K562 (cell line): ENCODE results near the gene FAM114A1. TPM values are rescaled to one million over a fixed set of nuclear protein-coding genes. Genes with fewer than 3 reads are reported as not detected.
A peak's percentile ranks its signal among the peaks of the same experiment; 100 is the strongest.

Experiments used
- ATF3 ChIP-seq, 2 experiments: fragments of 450-650 bp in 1 of 2; sonication (generic) in 1 of 2; formaldehyde crosslinking in 1 of 2; IDR thresholded peaks in 1 of 2; conservative IDR thresholded peaks in 1 of 2; 2 replicates each; pipeline versions ENCODE4 v1.6.1 to v1.8.1; 2016 to 2023; ENCODE audit warnings: mild to moderate bottlenecking in 2 of 2, moderate library complexity in 2 of 2, inconsistent platforms in 1 of 2, missing genetic modification reagents in 1 of 2
- BMI1 ChIP-seq: fragments of 150-350 bp; IDR thresholded peaks from 2 replicates; pipeline ENCODE4 v1.6.1; 2014; ENCODE audit warnings: low read length
- DDX20 ChIP-seq: fragments of 450-650 bp; IDR thresholded peaks from 2 replicates; pipeline ENCODE4 v1.6.1; 2016; ENCODE audit warnings: missing genetic modification characterization, low read depth, mild to moderate bottlenecking, missing compliant biosample characterization, moderate library complexity
- HMG20A ChIP-seq: fragments of 450-650 bp; formaldehyde crosslinking; conservative IDR thresholded peaks from 2 replicates; pipeline ENCODE4 v1.4.0; 2020; ENCODE audit warnings: mild to moderate bottlenecking, mixed read lengths
- RERE ChIP-seq: sonication (generic); formaldehyde crosslinking; IDR thresholded peaks from 2 replicates; pipeline ENCODE4 v1.8.0; 2023; ENCODE audit warnings: missing genetic modification reagents, mild to moderate bottlenecking, borderline replicate concordance
- SRSF3 ChIP-seq: fragments of 200-400 bp; formaldehyde crosslinking; IDR thresholded peaks from 2 replicates; pipeline ENCODE4 v1.6.1; 2016; ENCODE audit warnings: mild to moderate bottlenecking, low read length, moderate library complexity; ENCODE audit not compliant: insufficient read depth
- ZNF23 ChIP-seq: fragments of 250-450 bp; sonication (Bioruptor Pico); IDR thresholded peaks from 2 replicates; pipeline ENCODE4 v1.4.0; 2020; ENCODE audit warnings: mild to moderate bottlenecking
- ZNF263 ChIP-seq: sonication (generic); formaldehyde crosslinking; IDR thresholded peaks from 2 replicates; pipeline ENCODE4 v1.8.0; 2022; ENCODE audit warnings: mild to moderate bottlenecking, missing genetic modification reagents, borderline replicate concordance
- ZNF274 ChIP-seq: IDR thresholded peaks from 2 replicates; pipeline ENCODE4 v1.6.1; 2011; ENCODE audit warnings: low read depth, mild to moderate bottlenecking, low read length, moderate library complexity, borderline replicate concordance
- ZNF431 ChIP-seq: sonication (generic); formaldehyde crosslinking; IDR thresholded peaks from 2 replicates; pipeline ENCODE4 v1.8.0; 2022; ENCODE audit warnings: mild to moderate bottlenecking, missing genetic modification reagents
- ZNF586 ChIP-seq: fragments of 450-650 bp; formaldehyde crosslinking; conservative IDR thresholded peaks from 2 replicates; pipeline ENCODE4 v1.4.0; 2020; ENCODE audit warnings: mild to moderate bottlenecking, moderate library complexity
- polyA plus RNA-seq, 8 experiments: library from polyadenylated mRNA; depleted of rRNA in 4 of 8; stranded (reverse) in 5 of 8; unstranded in 3 of 8; fragments of >200 nt; fragmentation: Nextera tagmentation in 2 of 8; fragmentation: Illumina TruSeq in 1 of 8; extraction: Ambion mirVana in 2 of 8; extraction: Trizol in 1 of 8; gene quantifications; 2 replicates each; pipeline versions ENCODE4 v1.2.1 to v1.2.3, GENCODE V29; 2011 to 2014; ENCODE audit warnings: inconsistent platforms in 1 of 8, missing spikeins in 1 of 8
- total RNA-seq, 7 experiments: library from RNA; depleted of rRNA in 6 of 7; stranded (reverse); fragments of >200 nt in 6 of 7; fragmentation: Illumina TruSeq in 2 of 7; extraction: Trizol in 2 of 7; gene quantifications; 2 replicates each; pipeline versions ENCODE4 v1.2.1 to v1.2.3, GENCODE V29; 2011 to 2021; ENCODE audit warnings: low replicate concordance in 1 of 7
- TF ChIP-seq, protein P1 (sequence below): fragments of 250-450 bp; sonication (Bioruptor Pico); IDR thresholded peaks from 2 replicates; pipeline ENCODE4 v1.4.0; 2020; ENCODE audit warnings: borderline replicate concordance

The FAM114A1 gene
- total and polyA plus RNA-seq, 9 of the 15 experiments (the other 6 are each of a cell fraction or from before 2014, with no cell fraction given), result 1.8 to 12.0 (median 4.3) TPM

GRCh38 chr4:38822748-38823303, 44.8 kb upstream of the FAM114A1 start (continued):
- TF ChIP-seq ZNF263 (CRISPR knock-in tag) (no peak), ZNF431 (CRISPR knock-in tag) (peak; percentile 84), SRSF3 (no peak), RERE (no peak), ZNF586 (CRISPR knock-in tag) (no peak), DDX20 (tag) (no peak), ATF3 (IDR thresholded peaks at IDR 0.05) (peak; percentile 64; the same call in 1 of the 2 replicates), ATF3 (CRISPR knock-in tag; conservative IDR thresholded peaks at IDR 0.05) (no peak), BMI1 (no peak), HMG20A (CRISPR knock-in tag) (no peak), ZNF274 (no peak), ZNF23 (CRISPR knock-in tag) (no peak)
- TF ChIP-seq, protein P1, sequence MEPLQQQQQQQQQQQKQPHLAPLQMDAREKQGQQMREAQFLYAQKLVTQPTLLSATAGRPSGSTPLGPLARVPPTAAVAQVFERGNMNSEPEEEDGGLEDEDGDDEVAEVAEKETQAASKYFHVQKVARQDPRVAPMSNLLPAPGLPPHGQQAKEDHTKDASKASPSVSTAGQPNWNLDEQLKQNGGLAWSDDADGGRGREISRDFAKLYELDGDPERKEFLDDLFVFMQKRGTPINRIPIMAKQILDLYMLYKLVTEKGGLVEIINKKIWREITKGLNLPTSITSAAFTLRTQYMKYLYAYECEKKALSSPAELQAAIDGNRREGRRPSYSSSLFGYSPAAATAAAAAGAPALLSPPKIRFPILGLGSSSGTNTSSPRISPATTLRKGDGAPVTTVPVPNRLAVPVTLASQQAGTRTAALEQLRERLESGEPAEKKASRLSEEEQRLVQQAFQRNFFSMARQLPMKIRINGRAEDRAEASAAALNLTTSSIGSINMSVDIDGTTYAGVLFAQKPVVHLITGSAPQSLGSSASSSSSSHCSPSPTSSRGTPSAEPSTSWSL (CRISPR knock-in tag), result no peak
- TF ChIP-seq, all 486 proteins: peak for 6
